ENCODE results near the gene FHOD3.

Gene FHOD3

GRCh38 chr18:36296650-36297416 lies 680 bp upstream of the FHOD3 start:
- DNase-seq: peak; percentile 83

GRCh38 chr18:36298126-36298741 lies 721 bp downstream of the FHOD3 start:
- DNase-seq: peak; percentile 53

- no peak for DNase-seq
Observed at GRCh38 chr18:36299015-36299414, 1.5 kb downstream of the FHOD3 start.

GRCh38 chr18:36300211-36300610 lies 2.7 kb downstream of the FHOD3 start:
- DNase-seq: no peak

- DNase-seq: no peak
Observed at GRCh38 chr18:36301884-36302283, 4.4 kb downstream of the FHOD3 start.

- DNase-seq: no peak
Observed at GRCh38 chr18:36302676-36303075, 5.2 kb downstream of the FHOD3 start.

- DNase-seq: no peak
Observed at GRCh38 chr18:36303211-36303844, 5.8 kb downstream of the FHOD3 start.

- DNase-seq: no peak
Observed at GRCh38 chr18:36304723-36305122, 7.2 kb downstream of the FHOD3 start.

GRCh38 chr18:36305375-36305774 lies 7.9 kb downstream of the FHOD3 start:
- DNase-seq: no peak

GRCh38 chr18:36307513-36307912 lies 10.0 kb downstream of the FHOD3 start:
- DNase-seq: no peak

- DNase-seq: no peak
Observed at GRCh38 chr18:36308711-36309435, 11.4 kb downstream of the FHOD3 start.

GRCh38 chr18:36309436-36310391 lies 12.2 kb downstream of the FHOD3 start:
- DNase-seq: no peak

GRCh38 chr18:36311026-36311570 lies 13.6 kb downstream of the FHOD3 start:
- peak; percentile 35 for DNase-seq

GRCh38 chr18:36312806-36313395 lies 15.4 kb downstream of the FHOD3 start:
- DNase-seq: no peak

- no peak for DNase-seq
Observed at GRCh38 chr18:36314098-36314497, 16.6 kb downstream of the FHOD3 start.

GRCh38 chr18:36314754-36315153 lies 17.2 kb downstream of the FHOD3 start:
- no peak for DNase-seq

- no peak for DNase-seq
Observed at GRCh38 chr18:36315736-36316135, 18.2 kb downstream of the FHOD3 start.

- no peak for DNase-seq
Observed at GRCh38 chr18:36316246-36316645, 18.7 kb downstream of the FHOD3 start.

GRCh38 chr18:36321658-36322407 lies 24.3 kb downstream of the FHOD3 start:
- DNase-seq: no peak

- no peak for DNase-seq
Observed at GRCh38 chr18:36322408-36322728, 24.9 kb downstream of the FHOD3 start.

GRCh38 chr18:36322734-36323133 lies 25.2 kb downstream of the FHOD3 start:
- DNase-seq: no peak
